Suprapubic skin (tissue), 4 donors: ENCODE data around the gene SLC39A3. TPM values are rescaled to one million over a fixed set of nuclear protein-coding genes. Genes with fewer than 3 reads are reported as not detected.

Experiments
- DNase-seq, 2 donors: peaks; one replicate each; pipeline ENCODE4 v3.0.0-alpha.2; 2019; ENCODE audit warnings: low spot score in 2 of 2
- H3K27ac ChIP-seq: fragments of 200-600 bp; sonication (generic); one replicate; pipeline ENCODE4 v1.5.1; 2019
- H3K27me3 ChIP-seq: fragments of 200-600 bp; sonication (generic); one replicate; pipeline ENCODE4 v1.5.1; 2019
- H3K36me3 ChIP-seq: fragments of 200-600 bp; sonication (generic); one replicate; pipeline ENCODE4 v1.5.1; 2019
- H3K4me1 ChIP-seq: fragments of 200-600 bp; sonication (generic); one replicate; pipeline ENCODE4 v1.5.1; 2019
- H3K4me3 ChIP-seq: fragments of 200-600 bp; sonication (generic); one replicate; pipeline ENCODE4 v1.5.1; 2019; ENCODE audit warnings: mild to moderate bottlenecking
- H3K9me3 ChIP-seq: fragments of 200-600 bp; sonication (generic); one replicate; pipeline ENCODE4 v1.5.1; 2019
- CTCF ChIP-seq, 2 donors: fragments of 200-600 bp in 1 of 2; fragments of 450-650 bp in 1 of 2; sonication (generic) in 1 of 2; IDR thresholded peaks; one replicate each; pipeline ENCODE4 v1.5.1; 2016 to 2019; ENCODE audit warnings: antibody characterized with exemption in 2 of 2, mild to moderate bottlenecking in 1 of 2, moderate library complexity in 1 of 2
- EP300 ChIP-seq: sonication (generic); formaldehyde crosslinking; IDR thresholded peaks from one replicate; pipeline ENCODE4 v1.6.1; 2017; ENCODE audit warnings: antibody characterized with exemption
- POLR2A ChIP-seq, 2 donors: fragments of 450-650 bp; IDR thresholded peaks; one replicate each; pipeline ENCODE4 v1.6.1; 2017; ENCODE audit warnings: antibody characterized with exemption in 2 of 2, mild to moderate bottlenecking in 2 of 2, moderate library complexity in 2 of 2
- POLR2AphosphoS5 ChIP-seq, 3 donors: sonication (generic); formaldehyde crosslinking; IDR thresholded peaks; one replicate each; pipeline ENCODE4 v1.6.1; 2017; ENCODE audit warnings: antibody characterized with exemption in 3 of 3
- WGBS: methylation state at CpG from one replicate; pipeline ENCODE4 v1.1.5; 2018; 5-methylcytosine and 5-hydroxymethylcytosine counted together
- total RNA-seq, 4 donors: library from RNA; depleted of rRNA; stranded (reverse); fragments of >200 nt; gene quantifications; one replicate each; pipeline ENCODE4 v1.1.0, GENCODE V29; 2016

The SLC39A3 gene
- total RNA-seq, 4 donors from 2014 or later: 8.0 to 31.1 (median 23.0) TPM

GRCh38 chr19:2732157-2732725, 7.6 kb downstream of the SLC39A3 start:
- WGBS: 84% methylated on average over 5 of the region's 33 CpGs
- Histone ChIP-seq H3K36me3 (peaks cover 46% of the 10 kb centered on the region), H3K4me3 (no peak overlapping the region), H3K27me3 (peaks cover 6% of the 10 kb centered on the region), H3K9me3 (no peaks in the 10 kb centered on the region), H3K4me1 (peaks cover 8% of the 10 kb centered on the region), H3K27ac (no peak overlapping the region)
- no peak for DNase-seq
- TF ChIP-seq CTCF (IDR thresholded peaks at IDR 0.05) (no peak), POLR2AphosphoS5 (IDR thresholded peaks at IDR 0.05) (no peak)

- peaks cover 15% of the 10 kb centered on the region for H3K27me3 ChIP-seq
- WGBS: 87% methylated on average over 21 of the region's 41 CpGs
- DNase-seq: peak in 1 of 2 donors; percentile 74
- peaks cover 40% of the 10 kb centered on the region for H3K36me3 ChIP-seq
- H3K27ac ChIP-seq: no peak overlapping the region
- H3K4me3 ChIP-seq: no peak overlapping the region
- no peaks in the 10 kb centered on the region for H3K9me3 ChIP-seq
- peaks cover 15% of the 10 kb centered on the region for H3K4me1 ChIP-seq
- TF ChIP-seq POLR2A (IDR thresholded peaks at IDR 0.05) (no peak), POLR2AphosphoS5 (IDR thresholded peaks at IDR 0.05) (no peak), CTCF (IDR thresholded peaks at IDR 0.05) (no peak), EP300 (no peak)
These were observed 8.4 kb downstream of the SLC39A3 start for GRCh38 chr19:2731181-2731995.

GRCh38 chr19:2729943-2730818, 9.6 kb downstream of the SLC39A3 start:
- peaks cover 28% of the 10 kb centered on the region for H3K36me3 ChIP-seq
- TF ChIP-seq CTCF (IDR thresholded peaks at IDR 0.05) (no peak), POLR2A (IDR thresholded peaks at IDR 0.05) (no peak), POLR2AphosphoS5 (IDR thresholded peaks at IDR 0.05) (no peak), EP300 (no peak)
- DNase-seq: peak in 1 of 2 donors; percentile 74
- peaks cover 15% of the 10 kb centered on the region for H3K4me1 ChIP-seq
- no peak overlapping the region for H3K4me3 ChIP-seq
- H3K27ac ChIP-seq: no peak overlapping the region
- H3K27me3 ChIP-seq: peaks cover 21% of the 10 kb centered on the region
- no peaks in the 10 kb centered on the region for H3K9me3 ChIP-seq
- WGBS: 89% methylated on average over 17 of the region's 26 CpGs

GRCh38 chr19:2728783-2729387, 10.9 kb downstream of the SLC39A3 start:
- DNase-seq: peak in 1 of 2 donors; percentile 70
- 88% methylated on average over 13 of the region's 23 CpGs for WGBS
- Histone ChIP-seq H3K27ac (no peak overlapping the region), H3K4me1 (peaks cover 10% of the 10 kb centered on the region), H3K4me3 (no peak overlapping the region), H3K27me3 (peaks cover 24% of the 10 kb centered on the region), H3K9me3 (no peaks in the 10 kb centered on the region), H3K36me3 (peaks cover 20% of the 10 kb centered on the region)
- TF ChIP-seq CTCF (IDR thresholded peaks at IDR 0.05): no peak
- TF ChIP-seq POLR2A (IDR thresholded peaks at IDR 0.05): no peak
- TF ChIP-seq EP300: no peak
- no peak for TF ChIP-seq POLR2AphosphoS5 (IDR thresholded peaks at IDR 0.05)
